GM23338 (cell line): ENCODE measurements around the gene ADAMTS15. TPM values are rescaled to one million over a fixed set of nuclear protein-coding genes. Genes with fewer than 3 reads are reported as not detected.

Experiments
- ATAC-seq: fragments of 200-7000 bp; cut with Tn5 transposase; 3 replicates; pipeline ENCODE4 v1.9.1; 2020
- DNase-seq: peaks from one replicate; pipeline ENCODE4 v3.0.0-alpha.2; 2015; ENCODE audit warnings: low spot score
- H2AFZ ChIP-seq: fragments of 200-600 bp; sonication (generic); 2 replicates; pipeline ENCODE4 v1.8.0; 2016; ENCODE audit warnings: antibody characterized with exemption, mild to moderate bottlenecking, moderate library complexity
- H3F3A ChIP-seq: fragments of 200-600 bp; sonication (generic); replicated peaks from 2 replicates; pipeline ENCODE4 v1.8.0; 2017; ENCODE audit warnings: antibody characterized with exemption, mixed run types, low read depth
- H3K27ac ChIP-seq: fragments of 200-600 bp; sonication (generic); 2 replicates; pipeline ENCODE4 v1.6.1; 2016; ENCODE audit warnings: low read depth
- H3K27me3 ChIP-seq: fragments of 200-600 bp; sonication (generic); 2 replicates; pipeline ENCODE4 v1.8.0; 2016; ENCODE audit warnings: mild to moderate bottlenecking, mixed run types, moderate library complexity; ENCODE audit not compliant: insufficient read depth
- H3K36me3 ChIP-seq: fragments of 200-600 bp; sonication (generic); 2 replicates; pipeline ENCODE4 v1.8.0; 2016; ENCODE audit warnings: mild to moderate bottlenecking; ENCODE audit not compliant: insufficient read depth
- H3K4me1 ChIP-seq: fragments of 200-600 bp; sonication (generic); 2 replicates; pipeline ENCODE4 v1.8.0; 2016; ENCODE audit warnings: mild to moderate bottlenecking, moderate library complexity; ENCODE audit not compliant: insufficient read depth
- H3K4me2 ChIP-seq: fragments of 200-600 bp; sonication (generic); 2 replicates; pipeline ENCODE4 v1.7.1; 2017; ENCODE audit warnings: mixed run types
- H3K4me3 ChIP-seq: fragments of 200-600 bp; sonication (generic); 2 replicates; pipeline ENCODE4 v1.6.1; 2016; ENCODE audit warnings: mixed run types
- H3K79me2 ChIP-seq: fragments of 200-600 bp; sonication (generic); replicated peaks from 2 replicates; pipeline ENCODE4 v1.8.0; 2017; ENCODE audit warnings: mild to moderate bottlenecking; ENCODE audit not compliant: insufficient read depth
- H3K9me2 ChIP-seq: fragments of 200-600 bp; sonication (generic); 2 replicates; pipeline ENCODE4 v1.8.0; 2017; ENCODE audit not compliant: insufficient read depth
- H4K20me1 ChIP-seq: fragments of 200-600 bp; sonication (generic); replicated peaks from 2 replicates; pipeline ENCODE4 v1.8.0; 2017; ENCODE audit warnings: mild to moderate bottlenecking; ENCODE audit not compliant: insufficient read depth
- H3K27ac Mint-ChIP-seq: 2 replicates; pipeline ENCODE4 v1.8.0; 2020; ENCODE audit warnings: inconsistent platforms, mild to moderate bottlenecking, moderate library complexity, mixed read lengths
- H3K27me3 Mint-ChIP-seq: 3 replicates; pipeline ENCODE4 v1.8.0; 2022; ENCODE audit warnings: low read depth, mild to moderate bottlenecking, moderate library complexity, mixed read lengths, inconsistent platforms; ENCODE audit not compliant: insufficient read depth, poor library complexity
- H3K36me3 Mint-ChIP-seq: 3 replicates; pipeline ENCODE4 v1.8.0; 2021; ENCODE audit warnings: low read depth, mild to moderate bottlenecking, inconsistent platforms, moderate library complexity, mixed read lengths
- H3K4me1 Mint-ChIP-seq: 3 replicates; pipeline ENCODE4 v1.8.0; 2020; ENCODE audit warnings: mild to moderate bottlenecking, inconsistent platforms, mixed read lengths
- H3K4me3 Mint-ChIP-seq: 3 replicates; pipeline ENCODE4 v1.8.0; 2021; ENCODE audit warnings: moderate library complexity, mild to moderate bottlenecking, inconsistent platforms, mixed read lengths
- H3K9me3 Mint-ChIP-seq: 3 replicates; pipeline ENCODE4 v1.8.0; 2020; ENCODE audit warnings: moderate library complexity, mild to moderate bottlenecking, inconsistent platforms, mixed read lengths
- CREB1 ChIP-seq: fragments of 250-450 bp; sonication (Bioruptor Pico); IDR thresholded peaks from 2 replicates; pipeline ENCODE4 v1.5.0; 2020; ENCODE audit warnings: low read depth, mild to moderate bottlenecking, moderate library complexity
- CTCF ChIP-seq, 2 experiments: fragments of 200-600 bp in 1 of 2; sonication (generic) in 1 of 2; conservative IDR thresholded peaks; 2 replicates each; pipeline versions ENCODE4 v1.5.1 to v1.6.1; 2016 to 2017; ENCODE audit warnings: antibody characterized with exemption in 2 of 2, low read depth in 2 of 2, mild to moderate bottlenecking in 2 of 2, moderate library complexity in 1 of 2
- EZH2 ChIP-seq: fragments of 200-600 bp; sonication (generic); IDR thresholded peaks from one replicate; pipeline ENCODE4 v1.8.0; 2017; ENCODE audit warnings: antibody characterized with exemption, mild to moderate bottlenecking, low read depth; ENCODE audit not compliant: unreplicated experiment
- NANOG ChIP-seq: IDR thresholded peaks from 2 replicates; pipeline ENCODE4 v1.6.1; 2016; ENCODE audit warnings: antibody characterized with exemption, borderline replicate concordance
- POLR2AphosphoS5 ChIP-seq: IDR thresholded peaks from 2 replicates; pipeline ENCODE4 v1.6.1; 2016; ENCODE audit warnings: antibody characterized with exemption, low read depth
- STAT1 ChIP-seq: IDR thresholded peaks from one replicate; pipeline ENCODE4 v1.6.1; 2016; ENCODE audit warnings: antibody characterized with exemption; ENCODE audit not compliant: unreplicated experiment
- ZNF114 ChIP-seq: fragments of 250-450 bp; sonication (Bioruptor Pico); IDR thresholded peaks from 2 replicates; pipeline ENCODE4 v1.5.0; 2020; ENCODE audit warnings: mild to moderate bottlenecking, moderate library complexity
- ZNF331 ChIP-seq: fragments of 250-450 bp; sonication (Bioruptor Pico); IDR thresholded peaks from 2 replicates; pipeline ENCODE4 v1.5.0; 2020; ENCODE audit warnings: low read depth, mild to moderate bottlenecking, moderate library complexity
- polyA plus RNA-seq: library from polyadenylated mRNA; unstranded; fragments of >200 nt; fragmentation: Nextera tagmentation; extraction: Ambion mirVana; gene quantifications from 2 replicates; pipeline ENCODE4 v1.2.1, GENCODE V29; 2016
- total RNA-seq: library from RNA; depleted of rRNA; stranded (reverse); fragments of >200 nt; shearing (Covaris generic); gene quantifications from 2 replicates; pipeline ENCODE4 v1.2.3, GENCODE V29; 2014
- TF ChIP-seq, protein P1 (sequence below): IDR thresholded peaks from 2 replicates; pipeline ENCODE4 v1.6.1; 2016; ENCODE audit warnings: antibody characterized with exemption
- TF ChIP-seq, protein P2 (sequence below): fragments of 250-450 bp; sonication (Bioruptor Pico); IDR thresholded peaks from 2 replicates; pipeline ENCODE4 v1.5.0; 2020; ENCODE audit warnings: mild to moderate bottlenecking, moderate library complexity
- TF ChIP-seq, protein P3 (sequence below): IDR thresholded peaks from one replicate; pipeline ENCODE4 v1.6.1; 2018; ENCODE audit warnings: antibody characterized with exemption; ENCODE audit not compliant: unreplicated experiment

Gene ADAMTS15
- total and polyA plus RNA-seq, 2 experiments from 2014 or later, result 0.42 to 5.6 TPM

GRCh38 chr11:130411223-130411622, 37.2 kb upstream of the ADAMTS15 start (continued):
- TF ChIP-seq, protein P1, sequence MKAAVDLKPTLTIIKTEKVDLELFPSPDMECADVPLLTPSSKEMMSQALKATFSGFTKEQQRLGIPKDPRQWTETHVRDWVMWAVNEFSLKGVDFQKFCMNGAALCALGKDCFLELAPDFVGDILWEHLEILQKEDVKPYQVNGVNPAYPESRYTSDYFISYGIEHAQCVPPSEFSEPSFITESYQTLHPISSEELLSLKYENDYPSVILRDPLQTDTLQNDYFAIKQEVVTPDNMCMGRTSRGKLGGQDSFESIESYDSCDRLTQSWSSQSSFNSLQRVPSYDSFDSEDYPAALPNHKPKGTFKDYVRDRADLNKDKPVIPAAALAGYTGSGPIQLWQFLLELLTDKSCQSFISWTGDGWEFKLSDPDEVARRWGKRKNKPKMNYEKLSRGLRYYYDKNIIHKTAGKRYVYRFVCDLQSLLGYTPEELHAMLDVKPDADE, result no peak
- TF ChIP-seq CREB1 (CRISPR knock-in tag), result no peak
- no peak for TF ChIP-seq CTCF (conservative IDR thresholded peaks at IDR 0.05; ENCODE audit: low read depth in 2 of 2)
- no peak for TF ChIP-seq ZNF331
- no peak for TF ChIP-seq POLR2AphosphoS5
- TF ChIP-seq ZNF114 (CRISPR knock-in tag), result no peak
- no peak for TF ChIP-seq NANOG

DNA sequence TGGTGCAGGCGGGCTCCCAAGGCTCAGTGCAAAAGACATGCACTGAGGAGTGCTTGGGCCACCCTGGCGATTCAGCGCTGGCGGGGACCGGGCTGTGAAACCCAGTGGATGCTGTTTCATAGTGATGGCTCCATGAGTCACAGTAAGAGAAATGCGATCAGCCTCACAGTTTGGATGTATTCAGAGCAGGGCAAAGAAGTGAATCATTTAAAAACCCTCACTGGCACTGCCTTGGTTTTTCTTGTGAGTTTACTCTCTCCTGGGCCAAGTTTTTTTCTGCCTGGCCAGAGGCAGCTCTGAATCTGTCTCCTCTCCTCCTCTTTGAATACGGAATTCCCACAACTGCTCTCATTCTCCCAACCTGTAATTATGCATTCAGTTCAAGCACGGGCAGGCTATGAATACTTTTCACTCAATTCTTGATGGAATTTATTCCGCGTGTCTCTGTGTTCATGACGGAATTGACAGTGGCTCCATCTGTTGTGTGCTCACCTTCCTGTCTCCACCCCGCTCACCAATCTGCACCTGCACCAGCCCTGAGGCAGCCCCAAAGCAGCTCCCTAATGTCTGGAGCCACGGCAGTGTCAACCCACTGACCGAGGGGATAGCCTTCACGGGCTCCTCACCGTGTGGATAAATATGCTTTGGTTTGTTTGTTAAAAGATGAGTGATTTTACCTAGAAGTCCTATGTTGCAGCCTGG, 34.9 kb upstream of the ADAMTS15 start:
- no peaks in the 10 kb centered on the region for H3K79me2 ChIP-seq
- H3F3A ChIP-seq, result no peaks in the 10 kb centered on the region
- H3K27me3 ChIP-seq, result no peaks in the 10 kb centered on the region
- no peak overlapping the region for H3K4me3 ChIP-seq
- H3K4me3 Mint-ChIP-seq, result no peak overlapping the region
- H2AFZ ChIP-seq, result no peak overlapping the region
- H3K4me2 ChIP-seq, result no peak overlapping the region
- peak overlapping the region; percentile 50; the same call in 1 of the 2 replicates for H3K27ac Mint-ChIP-seq
- no peaks in the 10 kb centered on the region; the same call in 1 of the 2 replicates for H3K36me3 ChIP-seq
- H3K36me3 Mint-ChIP-seq, result peaks cover 31% of the 10 kb centered on the region
- peaks cover 6% of the 10 kb centered on the region for H3K27me3 Mint-ChIP-seq
- peak overlapping the region; percentile 63; the same call in 1 of the 2 replicates for H3K27ac ChIP-seq
- no peaks in the 10 kb centered on the region for H4K20me1 ChIP-seq
- H3K4me1 Mint-ChIP-seq, result peaks cover 29% of the 10 kb centered on the region
- H3K9me3 Mint-ChIP-seq, result no peaks in the 10 kb centered on the region
- DNase-seq (no peak), ATAC-seq (peak; percentile 17; the same call in 1 of the 3 replicates)
- no peaks in the 10 kb centered on the region for H3K4me1 ChIP-seq
- H3K9me2 ChIP-seq, result no peaks in the 10 kb centered on the region
- no peak for TF ChIP-seq EZH2
- no peak for TF ChIP-seq ZNF114 (CRISPR knock-in tag)
- TF ChIP-seq NANOG, result no peak
- TF ChIP-seq, protein P2, sequence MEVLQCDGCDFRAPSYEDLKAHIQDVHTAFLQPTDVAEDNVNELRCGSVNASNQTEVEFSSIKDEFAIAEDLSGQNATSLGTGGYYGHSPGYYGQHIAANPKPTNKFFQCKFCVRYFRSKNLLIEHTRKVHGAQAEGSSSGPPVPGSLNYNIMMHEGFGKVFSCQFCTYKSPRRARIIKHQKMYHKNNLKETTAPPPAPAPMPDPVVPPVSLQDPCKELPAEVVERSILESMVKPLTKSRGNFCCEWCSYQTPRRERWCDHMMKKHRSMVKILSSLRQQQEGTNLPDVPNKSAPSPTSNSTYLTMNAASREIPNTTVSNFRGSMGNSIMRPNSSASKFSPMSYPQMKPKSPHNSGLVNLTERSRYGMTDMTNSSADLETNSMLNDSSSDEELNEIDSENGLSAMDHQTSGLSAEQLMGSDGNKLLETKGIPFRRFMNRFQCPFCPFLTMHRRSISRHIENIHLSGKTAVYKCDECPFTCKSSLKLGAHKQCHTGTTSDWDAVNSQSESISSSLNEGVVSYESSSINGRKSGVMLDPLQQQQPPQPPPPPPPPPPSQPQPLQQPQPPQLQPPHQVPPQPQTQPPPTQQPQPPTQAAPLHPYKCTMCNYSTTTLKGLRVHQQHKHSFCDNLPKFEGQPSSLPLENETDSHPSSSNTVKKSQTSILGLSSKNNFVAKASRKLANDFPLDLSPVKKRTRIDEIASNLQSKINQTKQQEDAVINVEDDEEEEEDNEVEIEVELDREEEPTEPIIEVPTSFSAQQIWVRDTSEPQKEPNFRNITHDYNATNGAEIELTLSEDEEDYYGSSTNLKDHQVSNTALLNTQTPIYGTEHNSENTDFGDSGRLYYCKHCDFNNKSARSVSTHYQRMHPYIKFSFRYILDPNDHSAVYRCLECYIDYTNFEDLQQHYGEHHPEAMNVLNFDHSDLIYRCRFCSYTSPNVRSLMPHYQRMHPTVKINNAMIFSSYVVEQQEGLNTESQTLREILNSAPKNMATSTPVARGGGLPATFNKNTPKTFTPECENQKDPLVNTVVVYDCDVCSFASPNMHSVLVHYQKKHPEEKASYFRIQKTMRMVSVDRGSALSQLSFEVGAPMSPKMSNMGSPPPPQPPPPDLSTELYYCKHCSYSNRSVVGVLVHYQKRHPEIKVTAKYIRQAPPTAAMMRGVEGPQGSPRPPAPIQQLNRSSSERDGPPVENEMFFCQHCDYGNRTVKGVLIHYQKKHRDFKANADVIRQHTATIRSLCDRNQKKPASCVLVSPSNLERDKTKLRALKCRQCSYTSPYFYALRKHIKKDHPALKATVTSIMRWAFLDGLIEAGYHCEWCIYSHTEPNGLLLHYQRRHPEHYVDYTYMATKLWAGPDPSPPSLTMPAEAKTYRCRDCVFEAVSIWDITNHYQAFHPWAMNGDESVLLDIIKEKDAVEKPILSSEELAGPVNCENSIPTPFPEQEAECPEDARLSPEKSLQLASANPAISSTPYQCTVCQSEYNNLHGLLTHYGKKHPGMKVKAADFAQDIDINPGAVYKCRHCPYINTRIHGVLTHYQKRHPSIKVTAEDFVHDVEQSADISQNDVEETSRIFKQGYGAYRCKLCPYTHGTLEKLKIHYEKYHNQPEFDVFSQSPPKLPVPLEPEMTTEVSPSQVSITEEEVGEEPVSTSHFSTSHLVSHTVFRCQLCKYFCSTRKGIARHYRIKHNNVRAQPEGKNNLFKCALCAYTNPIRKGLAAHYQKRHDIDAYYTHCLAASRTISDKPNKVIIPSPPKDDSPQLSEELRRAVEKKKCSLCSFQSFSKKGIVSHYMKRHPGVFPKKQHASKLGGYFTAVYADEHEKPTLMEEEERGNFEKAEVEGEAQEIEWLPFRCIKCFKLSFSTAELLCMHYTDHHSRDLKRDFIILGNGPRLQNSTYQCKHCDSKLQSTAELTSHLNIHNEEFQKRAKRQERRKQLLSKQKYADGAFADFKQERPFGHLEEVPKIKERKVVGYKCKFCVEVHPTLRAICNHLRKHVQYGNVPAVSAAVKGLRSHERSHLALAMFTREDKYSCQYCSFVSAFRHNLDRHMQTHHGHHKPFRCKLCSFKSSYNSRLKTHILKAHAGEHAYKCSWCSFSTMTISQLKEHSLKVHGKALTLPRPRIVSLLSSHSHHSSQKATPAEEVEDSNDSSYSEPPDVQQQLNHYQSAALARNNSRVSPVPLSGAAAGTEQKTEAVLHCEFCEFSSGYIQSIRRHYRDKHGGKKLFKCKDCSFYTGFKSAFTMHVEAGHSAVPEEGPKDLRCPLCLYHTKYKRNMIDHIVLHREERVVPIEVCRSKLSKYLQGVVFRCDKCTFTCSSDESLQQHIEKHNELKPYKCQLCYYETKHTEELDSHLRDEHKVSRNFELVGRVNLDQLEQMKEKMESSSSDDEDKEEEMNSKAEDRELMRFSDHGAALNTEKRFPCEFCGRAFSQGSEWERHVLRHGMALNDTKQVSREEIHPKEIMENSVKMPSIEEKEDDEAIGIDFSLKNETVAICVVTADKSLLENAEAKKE (CRISPR knock-in tag), result no peak
- no peak for TF ChIP-seq STAT1
- TF ChIP-seq, protein P3, sequence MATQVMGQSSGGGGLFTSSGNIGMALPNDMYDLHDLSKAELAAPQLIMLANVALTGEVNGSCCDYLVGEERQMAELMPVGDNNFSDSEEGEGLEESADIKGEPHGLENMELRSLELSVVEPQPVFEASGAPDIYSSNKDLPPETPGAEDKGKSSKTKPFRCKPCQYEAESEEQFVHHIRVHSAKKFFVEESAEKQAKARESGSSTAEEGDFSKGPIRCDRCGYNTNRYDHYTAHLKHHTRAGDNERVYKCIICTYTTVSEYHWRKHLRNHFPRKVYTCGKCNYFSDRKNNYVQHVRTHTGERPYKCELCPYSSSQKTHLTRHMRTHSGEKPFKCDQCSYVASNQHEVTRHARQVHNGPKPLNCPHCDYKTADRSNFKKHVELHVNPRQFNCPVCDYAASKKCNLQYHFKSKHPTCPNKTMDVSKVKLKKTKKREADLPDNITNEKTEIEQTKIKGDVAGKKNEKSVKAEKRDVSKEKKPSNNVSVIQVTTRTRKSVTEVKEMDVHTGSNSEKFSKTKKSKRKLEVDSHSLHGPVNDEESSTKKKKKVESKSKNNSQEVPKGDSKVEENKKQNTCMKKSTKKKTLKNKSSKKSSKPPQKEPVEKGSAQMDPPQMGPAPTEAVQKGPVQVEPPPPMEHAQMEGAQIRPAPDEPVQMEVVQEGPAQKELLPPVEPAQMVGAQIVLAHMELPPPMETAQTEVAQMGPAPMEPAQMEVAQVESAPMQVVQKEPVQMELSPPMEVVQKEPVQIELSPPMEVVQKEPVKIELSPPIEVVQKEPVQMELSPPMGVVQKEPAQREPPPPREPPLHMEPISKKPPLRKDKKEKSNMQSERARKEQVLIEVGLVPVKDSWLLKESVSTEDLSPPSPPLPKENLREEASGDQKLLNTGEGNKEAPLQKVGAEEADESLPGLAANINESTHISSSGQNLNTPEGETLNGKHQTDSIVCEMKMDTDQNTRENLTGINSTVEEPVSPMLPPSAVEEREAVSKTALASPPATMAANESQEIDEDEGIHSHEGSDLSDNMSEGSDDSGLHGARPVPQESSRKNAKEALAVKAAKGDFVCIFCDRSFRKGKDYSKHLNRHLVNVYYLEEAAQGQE, result no peak
